Osteocyte (in vitro differentiated cells): ENCODE results near the gene ZBTB18. TPM values are rescaled to one million over a fixed set of nuclear protein-coding genes. Genes with fewer than 3 reads are reported as not detected.

ENCODE experiments used
- DNase-seq: peaks from one replicate; pipeline ENCODE4 v3.0.0; 2021; ENCODE audit warnings: mixed read lengths; ENCODE audit not compliant: unreplicated experiment; ENCODE audit errors: extremely low spot score
- H3K27ac Mint-ChIP-seq: one replicate; pipeline ENCODE4 v1.8.0; 2021; ENCODE audit warnings: mild to moderate bottlenecking, mixed read lengths; ENCODE audit not compliant: unreplicated experiment
- H3K27me3 Mint-ChIP-seq: one replicate; pipeline ENCODE4 v1.8.0; 2021; ENCODE audit warnings: mixed read lengths; ENCODE audit not compliant: unreplicated experiment
- H3K36me3 Mint-ChIP-seq: one replicate; pipeline ENCODE4 v1.8.0; 2021; ENCODE audit warnings: mixed read lengths; ENCODE audit not compliant: unreplicated experiment
- H3K4me1 Mint-ChIP-seq: one replicate; pipeline ENCODE4 v1.8.0; 2021; ENCODE audit warnings: mixed read lengths; ENCODE audit not compliant: unreplicated experiment
- H3K4me3 Mint-ChIP-seq: one replicate; pipeline ENCODE4 v1.8.0; 2021; ENCODE audit warnings: mild to moderate bottlenecking, moderate library complexity, mixed read lengths; ENCODE audit not compliant: unreplicated experiment
- H3K9me3 Mint-ChIP-seq: one replicate; pipeline ENCODE4 v1.8.0; 2021; ENCODE audit warnings: mixed read lengths; ENCODE audit not compliant: unreplicated experiment
- CTCF ChIP-seq: fragments of 200-600 bp; sonication (generic); IDR thresholded peaks from 2 replicates; pipeline ENCODE4 v1.5.0; 2021; ENCODE audit warnings: antibody characterized with exemption, mild to moderate bottlenecking, moderate library complexity
- total RNA-seq: library from RNA; stranded (reverse); gene quantifications from 2 replicates; pipeline ENCODE4 v1.2.1, GENCODE V29; 2021

Gene ZBTB18
- total RNA-seq, 1 donor from 2014 or later: 24.2 TPM

DNA sequence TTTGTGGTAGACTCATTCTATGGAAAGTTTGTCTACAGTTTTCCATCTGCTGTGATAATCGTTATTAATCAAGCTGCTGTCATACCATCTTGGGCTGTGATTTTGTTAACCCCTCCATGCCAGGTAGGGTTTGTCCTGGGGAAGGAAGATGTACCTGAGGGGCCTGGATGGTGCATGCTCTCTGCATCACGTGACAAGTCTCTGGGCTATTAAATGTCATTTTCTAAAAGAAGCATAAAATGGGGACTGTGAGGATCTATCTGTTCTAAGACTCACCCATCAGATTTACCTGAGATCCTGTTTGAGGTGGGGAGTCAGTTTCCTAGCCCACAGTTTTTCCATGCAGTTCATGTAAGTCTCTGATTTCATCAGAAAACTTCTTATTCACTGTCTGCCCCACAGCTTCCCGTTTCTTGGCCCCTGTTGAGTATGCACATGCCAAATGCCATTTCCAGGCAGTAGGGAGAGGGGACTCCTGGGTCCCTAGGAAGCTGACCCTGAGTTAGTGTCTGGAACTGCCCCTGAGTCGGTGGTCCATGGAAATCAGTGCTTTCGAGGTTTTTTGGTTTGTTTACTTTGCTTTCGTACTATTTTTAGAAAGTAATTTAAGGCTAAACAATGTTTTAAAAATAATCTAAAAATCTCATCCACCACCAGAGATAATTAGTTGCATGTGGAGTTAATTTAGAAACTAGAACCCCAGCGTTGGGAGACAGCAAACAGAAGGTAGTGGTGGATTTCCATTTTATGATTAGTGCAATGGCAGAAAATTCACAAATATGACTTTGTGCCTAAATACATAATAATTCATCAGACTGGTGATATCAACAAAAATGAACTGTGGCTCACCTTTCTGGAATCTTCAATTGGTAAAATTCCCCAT, 46.7 kb downstream of the ZBTB18 start:
- Mint-ChIP-seq H3K4me3 (no peak overlapping the region), H3K9me3 (peaks cover 5% of the 10 kb centered on the region), H3K27ac (no peak overlapping the region), H3K27me3 (no peaks in the 10 kb centered on the region), H3K36me3 (no peaks in the 10 kb centered on the region), H3K4me1 (peaks cover 25% of the 10 kb centered on the region)
- no peak for DNase-seq
- no peak for TF ChIP-seq CTCF

- DNase-seq: no peak
- H3K27ac Mint-ChIP-seq: no peak overlapping the region
- H3K9me3 Mint-ChIP-seq: peaks cover 5% of the 10 kb centered on the region
- H3K27me3 Mint-ChIP-seq: no peaks in the 10 kb centered on the region
- H3K4me3 Mint-ChIP-seq: no peak overlapping the region
- H3K36me3 Mint-ChIP-seq: no peaks in the 10 kb centered on the region
- H3K4me1 Mint-ChIP-seq: peaks cover 32% of the 10 kb centered on the region
- TF ChIP-seq CTCF: no peak
Observed at GRCh38 chr1:244099258-244099930, 48.3 kb downstream of the ZBTB18 start.

DNA sequence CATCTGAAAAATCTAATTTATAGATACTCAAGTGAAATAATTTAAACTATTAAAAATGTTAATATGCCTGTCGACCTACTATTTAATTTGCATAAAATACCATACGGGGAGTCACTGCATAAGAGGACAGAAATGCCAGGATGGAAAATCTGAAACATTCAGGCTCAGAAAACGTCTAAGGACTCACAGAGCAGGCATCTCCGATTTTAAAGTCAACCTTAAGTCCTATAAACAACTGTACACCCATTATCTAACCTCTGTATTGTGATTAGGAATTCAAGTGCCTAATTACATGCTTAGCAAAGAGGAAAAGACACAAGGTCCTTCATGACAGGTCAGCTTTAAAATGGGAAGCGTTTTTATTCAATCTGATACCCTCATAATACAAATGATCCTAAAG, 49.2 kb downstream of the ZBTB18 start:
- H3K4me1 Mint-ChIP-seq: peaks cover 41% of the 10 kb centered on the region
- no peaks in the 10 kb centered on the region for H3K36me3 Mint-ChIP-seq
- H3K9me3 Mint-ChIP-seq: peaks cover 5% of the 10 kb centered on the region
- no peaks in the 10 kb centered on the region for H3K27me3 Mint-ChIP-seq
- DNase-seq: no peak
- H3K27ac Mint-ChIP-seq: no peak overlapping the region
- TF ChIP-seq CTCF: no peak
- no peak overlapping the region for H3K4me3 Mint-ChIP-seq

GRCh38 chr1:244100704-244101453, 49.8 kb downstream of the ZBTB18 start:
- Mint-ChIP-seq H3K4me3 (peak overlapping the region; percentile 28), H3K4me1 (peaks cover 47% of the 10 kb centered on the region), H3K27me3 (no peaks in the 10 kb centered on the region), H3K27ac (peak overlapping the region; percentile 65), H3K9me3 (peaks cover 5% of the 10 kb centered on the region), H3K36me3 (no peaks in the 10 kb centered on the region)
- TF ChIP-seq CTCF: no peak
- no peak for DNase-seq
